ENCODE measurements around the gene NKX2-3. TPM values are rescaled to one million over a fixed set of nuclear protein-coding genes. Genes with fewer than 3 reads are reported as not detected.

The NKX2-3 gene
- total and polyA plus RNA-seq, 2 of the 8 experiments (the other 6 are each of a cell fraction or from before 2014, with no cell fraction given), result not detected

GRCh38 chr10:99536338-99537085, 3.8 kb downstream of the NKX2-3 start (continued):
- TF ChIP-seq RBBP5 (IDR thresholded peaks at IDR 0.05; ENCODE audit: borderline replicate concordance, low read depth, low read length), result peak; percentile 16; the same call in 1 of the 2 replicates
- TF ChIP-seq ASH2L (IDR thresholded peaks at IDR 0.05; ENCODE audit: low read length), result no peak
- peak; percentile 90 for TF ChIP-seq CTBP2 (IDR thresholded peaks at IDR 0.05; ENCODE audit: borderline replicate concordance, insufficient read depth, insufficient read length, low read length)
- TF ChIP-seq CTCF (IDR thresholded peaks at IDR 0.05; ENCODE audit: control extremely low read depth in 1 of 3, insufficient read depth in 1 of 3, low read depth in 1 of 3, low read length in 3 of 3), result peak in 1 of 3 experiments; percentile 12; a peak in 2 of 4 replicates
